ENCODE measurements around the gene CENPP. TPM values are rescaled to one million over a fixed set of nuclear protein-coding genes. Genes with fewer than 3 reads are reported as not detected.
A peak's percentile ranks its signal among the peaks of the same experiment; 100 is the strongest.

CENPP gene
- total RNA-seq, 1 donor from 2014 or later, result 7.7 TPM

DNA sequence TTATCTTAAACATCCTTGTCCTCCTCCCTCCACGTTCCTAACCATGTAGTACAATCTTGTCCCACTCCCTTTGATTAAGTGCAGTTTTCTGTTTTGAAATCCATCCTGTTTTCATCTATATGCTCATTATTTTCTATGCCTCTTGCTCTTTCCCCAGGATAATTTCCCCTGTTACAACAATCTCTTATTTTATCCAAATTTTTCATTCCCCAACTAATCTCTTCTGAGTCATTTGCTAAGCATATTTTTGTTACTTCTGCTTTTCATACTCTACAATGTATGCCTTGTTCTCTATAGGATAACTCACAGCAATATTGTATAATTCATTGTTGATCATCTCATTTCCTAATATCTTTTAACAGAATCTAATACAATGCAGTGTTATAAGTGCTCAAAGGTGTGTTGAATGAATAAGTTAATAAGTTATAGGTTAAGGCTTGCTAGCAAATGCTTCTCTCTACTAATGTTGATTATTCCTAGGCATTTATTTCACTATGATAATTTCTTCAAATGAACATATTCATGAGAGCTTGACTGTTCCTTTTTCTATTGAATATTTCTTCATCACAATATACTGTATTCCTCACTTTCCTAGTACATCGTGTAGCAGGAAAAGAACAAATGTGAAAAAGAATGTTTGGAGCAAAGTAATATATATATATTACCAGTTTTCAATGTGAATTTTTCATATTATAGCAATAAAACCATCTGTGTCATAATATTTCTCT, 97.0 kb downstream of the CENPP start:
- TF ChIP-seq, protein P1, sequence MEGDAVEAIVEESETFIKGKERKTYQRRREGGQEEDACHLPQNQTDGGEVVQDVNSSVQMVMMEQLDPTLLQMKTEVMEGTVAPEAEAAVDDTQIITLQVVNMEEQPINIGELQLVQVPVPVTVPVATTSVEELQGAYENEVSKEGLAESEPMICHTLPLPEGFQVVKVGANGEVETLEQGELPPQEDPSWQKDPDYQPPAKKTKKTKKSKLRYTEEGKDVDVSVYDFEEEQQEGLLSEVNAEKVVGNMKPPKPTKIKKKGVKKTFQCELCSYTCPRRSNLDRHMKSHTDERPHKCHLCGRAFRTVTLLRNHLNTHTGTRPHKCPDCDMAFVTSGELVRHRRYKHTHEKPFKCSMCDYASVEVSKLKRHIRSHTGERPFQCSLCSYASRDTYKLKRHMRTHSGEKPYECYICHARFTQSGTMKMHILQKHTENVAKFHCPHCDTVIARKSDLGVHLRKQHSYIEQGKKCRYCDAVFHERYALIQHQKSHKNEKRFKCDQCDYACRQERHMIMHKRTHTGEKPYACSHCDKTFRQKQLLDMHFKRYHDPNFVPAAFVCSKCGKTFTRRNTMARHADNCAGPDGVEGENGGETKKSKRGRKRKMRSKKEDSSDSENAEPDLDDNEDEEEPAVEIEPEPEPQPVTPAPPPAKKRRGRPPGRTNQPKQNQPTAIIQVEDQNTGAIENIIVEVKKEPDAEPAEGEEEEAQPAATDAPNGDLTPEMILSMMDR (IDR thresholded peaks at IDR 0.05), result no peak
- Mint-ChIP-seq H3K36me3 (ENCODE audit: low read depth) (peaks cover 7% of the 10 kb centered on the region), H3K4me3 (ENCODE audit: unreplicated experiment) (peak overlapping the region; percentile 69), H3K9me3 (ENCODE audit: low read depth) (peaks cover 6% of the 10 kb centered on the region), H3K4me1 (ENCODE audit: low read depth) (peaks cover 70% of the 10 kb centered on the region), H3K27me3 (ENCODE audit: low read depth) (no peaks in the 10 kb centered on the region), H3K27ac (ENCODE audit: unreplicated experiment) (peak overlapping the region; percentile 72)
- DNase-seq (ENCODE audit: low spot score), result no peak

DNA sequence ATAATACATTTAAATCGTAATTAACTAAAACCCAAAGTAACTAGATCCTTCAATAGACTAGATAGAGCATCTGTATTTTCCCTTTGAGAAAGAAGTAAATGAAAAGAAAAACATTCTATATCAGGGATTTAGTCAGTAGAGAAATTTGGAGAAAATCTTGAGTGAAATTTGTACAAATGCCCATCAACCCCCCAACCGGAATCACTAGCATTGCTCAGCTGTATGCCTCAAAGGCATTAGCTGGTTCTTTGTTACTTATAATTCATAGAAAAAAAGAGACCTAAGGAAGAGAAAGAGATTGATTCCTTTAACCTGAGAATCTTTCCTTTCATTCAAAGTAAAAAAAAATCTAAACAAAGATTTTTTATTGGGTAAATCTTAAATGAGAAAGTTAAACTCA, 97.9 kb downstream of the CENPP start:
- Mint-ChIP-seq H3K36me3 (ENCODE audit: low read depth) (peaks cover 7% of the 10 kb centered on the region), H3K27me3 (ENCODE audit: low read depth) (no peaks in the 10 kb centered on the region), H3K9me3 (ENCODE audit: low read depth) (peaks cover 6% of the 10 kb centered on the region), H3K27ac (ENCODE audit: unreplicated experiment) (peak overlapping the region; percentile 77), H3K4me1 (ENCODE audit: low read depth) (peaks cover 66% of the 10 kb centered on the region), H3K4me3 (ENCODE audit: unreplicated experiment) (peak overlapping the region; percentile 64)
- TF ChIP-seq, protein P1 (IDR thresholded peaks at IDR 0.05), result no peak
- DNase-seq (ENCODE audit: low spot score), result no peak

DNA sequence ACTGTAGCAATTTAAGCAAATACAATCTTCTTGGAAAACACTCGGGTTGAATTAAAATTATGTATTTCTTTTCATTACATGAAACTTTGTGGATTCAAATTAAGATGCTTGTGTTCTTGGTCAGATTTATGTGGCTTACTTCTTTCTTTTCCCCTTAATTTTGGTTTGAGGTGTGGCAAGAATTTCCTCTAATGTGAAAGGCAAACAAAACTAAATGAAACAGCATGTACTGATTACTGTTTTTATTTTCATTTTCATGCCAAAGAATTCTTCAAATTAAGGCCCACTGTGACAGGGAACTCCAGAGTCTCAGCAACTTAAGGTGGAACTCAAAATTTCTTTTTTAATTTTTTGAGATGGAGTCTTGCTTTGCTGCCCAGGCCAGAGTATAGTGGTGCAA, 98.6 kb downstream of the CENPP start, which contains the start of gene OMD:
TSS of gene OMD (minus strand) at position 132 of the 400 bp plus-strand sequence. CDS start 6,913 bp downstream, outside the sequence.
- H3K4me3 Mint-ChIP-seq (ENCODE audit: unreplicated experiment), result peak within 1 kb of the TSS; percentile 64
- no peak for DNase-seq (ENCODE audit: low spot score)
- peaks cover 61% of the 10 kb centered on the region for H3K4me1 Mint-ChIP-seq (ENCODE audit: low read depth)

DNA sequence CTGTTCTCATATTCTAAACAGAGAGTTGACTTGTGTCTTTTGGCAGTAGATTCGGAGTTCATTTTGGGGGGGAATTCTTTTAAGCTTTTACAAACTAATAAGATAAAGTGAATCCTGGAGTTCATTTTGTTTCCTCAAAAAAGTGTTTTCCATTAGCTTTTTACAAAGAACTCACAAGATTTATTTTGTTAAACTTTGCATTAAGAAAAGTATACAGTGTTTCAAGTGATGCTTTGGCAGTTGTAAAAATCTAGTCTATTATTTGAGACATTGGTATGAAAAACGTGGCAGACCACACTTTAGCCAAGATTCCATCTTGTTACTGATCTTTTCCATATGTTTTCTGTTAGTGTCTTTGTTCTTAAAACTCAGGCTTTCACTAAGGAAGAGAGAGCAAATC, 99.7 kb downstream of the CENPP start:
- peak overlapping the region; percentile 75 for H3K27ac Mint-ChIP-seq (ENCODE audit: unreplicated experiment)
- TF ChIP-seq, protein P1 (IDR thresholded peaks at IDR 0.05), result no peak
- H3K9me3 Mint-ChIP-seq (ENCODE audit: low read depth), result peaks cover 6% of the 10 kb centered on the region
- no peaks in the 10 kb centered on the region for H3K27me3 Mint-ChIP-seq (ENCODE audit: low read depth)
- H3K36me3 Mint-ChIP-seq (ENCODE audit: low read depth), result peaks cover 7% of the 10 kb centered on the region
- H3K4me3 Mint-ChIP-seq (ENCODE audit: unreplicated experiment), result peak overlapping the region; percentile 1
- no peak for DNase-seq (ENCODE audit: low spot score)
- peaks cover 51% of the 10 kb centered on the region for H3K4me1 Mint-ChIP-seq (ENCODE audit: low read depth)

More for the DNA sequence above, 98.6 kb downstream of the CENPP start, which contains the start of gene OMD:
- Mint-ChIP-seq H3K27me3 (ENCODE audit: low read depth) (no peaks in the 10 kb centered on the region), H3K27ac (ENCODE audit: unreplicated experiment) (peak within 1 kb of the TSS; percentile 77), H3K36me3 (ENCODE audit: low read depth) (peaks cover 7% of the 10 kb centered on the region), H3K9me3 (ENCODE audit: low read depth) (peaks cover 6% of the 10 kb centered on the region)
- TF ChIP-seq, protein P1 (IDR thresholded peaks at IDR 0.05), result no peak

DNA sequence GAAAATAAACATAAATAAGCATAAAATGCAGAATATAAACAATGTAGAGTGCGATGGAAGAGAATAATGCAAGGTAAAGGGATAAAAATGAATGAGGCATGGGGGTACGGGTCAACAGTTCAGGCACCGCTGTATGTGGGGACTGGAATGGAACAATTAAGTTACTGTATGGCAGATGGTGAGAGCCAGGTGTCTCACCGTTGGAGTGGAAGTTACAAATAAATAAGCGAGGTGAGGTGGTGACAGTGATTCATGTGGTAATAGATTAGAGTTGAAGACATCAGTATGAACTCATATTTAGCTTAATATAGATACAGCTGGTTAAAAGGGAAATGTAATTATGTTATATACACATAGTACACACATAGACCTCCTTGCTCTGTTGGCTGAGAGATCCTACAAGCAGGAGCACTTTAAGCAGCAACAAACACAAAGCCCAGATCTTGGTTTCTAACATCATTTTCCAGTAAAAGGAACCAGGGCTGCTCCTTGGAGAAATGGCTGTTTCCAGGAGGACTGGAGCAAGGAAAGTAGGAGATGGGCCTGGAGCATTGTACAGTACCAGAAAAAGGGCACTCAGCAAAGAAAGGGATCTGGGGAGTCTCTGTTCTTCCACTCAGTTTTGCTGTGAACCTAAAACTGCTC, 100.9 kb downstream of the CENPP start:
- Mint-ChIP-seq H3K36me3 (ENCODE audit: low read depth) (peaks cover 5% of the 10 kb centered on the region), H3K9me3 (ENCODE audit: low read depth) (peaks cover 3% of the 10 kb centered on the region), H3K4me3 (ENCODE audit: unreplicated experiment) (no peak overlapping the region), H3K4me1 (ENCODE audit: low read depth) (peaks cover 41% of the 10 kb centered on the region), H3K27ac (ENCODE audit: unreplicated experiment) (peak overlapping the region; percentile 75), H3K27me3 (ENCODE audit: low read depth) (no peaks in the 10 kb centered on the region)
- TF ChIP-seq, protein P1 (IDR thresholded peaks at IDR 0.05), result no peak
- DNase-seq (ENCODE audit: low spot score), result no peak
